ENCODE results near the gene SLC25A12.

SLC25A12 gene

DNA sequence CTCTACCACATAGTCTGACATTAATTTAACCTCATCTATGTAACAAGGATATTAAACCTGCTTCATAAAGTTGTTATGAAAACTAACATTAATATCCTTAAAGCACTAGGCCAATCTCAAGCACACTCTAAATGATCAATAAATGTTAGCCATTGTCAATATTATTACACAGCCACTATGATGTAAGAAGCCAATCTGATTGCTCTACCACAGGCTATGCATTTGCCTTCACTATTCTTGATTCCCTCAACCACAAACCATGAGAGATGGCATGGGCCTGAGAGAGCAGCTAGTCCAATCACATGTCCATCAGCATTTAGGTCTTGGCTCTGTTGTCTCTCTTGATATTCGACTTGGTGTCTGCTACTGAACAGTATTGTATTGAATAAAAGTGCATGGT, 4.2 kb downstream of the SLC25A12 start:
- no peak for DNase-seq (ENCODE audit: low read depth, low spot score)
- no peak overlapping the region for H3K27ac ChIP-seq

DNA sequence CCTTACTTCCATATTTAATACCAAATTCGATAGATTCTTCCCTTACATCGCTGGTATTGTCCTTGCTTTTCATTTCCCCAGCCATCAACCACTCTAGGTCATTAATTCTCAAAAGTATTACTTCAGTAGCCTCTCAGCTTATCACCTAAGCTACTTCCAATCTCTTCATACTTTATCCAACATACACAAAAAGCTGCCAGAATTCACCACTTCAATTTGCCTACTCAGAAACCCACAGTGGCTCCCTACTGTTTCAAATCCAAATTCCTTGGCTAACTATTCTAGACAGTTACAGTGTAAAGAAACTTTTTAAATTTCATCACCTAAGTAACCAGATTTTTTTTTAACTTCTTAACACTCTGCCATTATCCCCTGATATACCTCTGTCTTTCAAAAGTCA, 4.7 kb downstream of the SLC25A12 start:
- no peak overlapping the region for H3K27ac ChIP-seq
- DNase-seq (ENCODE audit: low read depth, low spot score), result no peak

DNA sequence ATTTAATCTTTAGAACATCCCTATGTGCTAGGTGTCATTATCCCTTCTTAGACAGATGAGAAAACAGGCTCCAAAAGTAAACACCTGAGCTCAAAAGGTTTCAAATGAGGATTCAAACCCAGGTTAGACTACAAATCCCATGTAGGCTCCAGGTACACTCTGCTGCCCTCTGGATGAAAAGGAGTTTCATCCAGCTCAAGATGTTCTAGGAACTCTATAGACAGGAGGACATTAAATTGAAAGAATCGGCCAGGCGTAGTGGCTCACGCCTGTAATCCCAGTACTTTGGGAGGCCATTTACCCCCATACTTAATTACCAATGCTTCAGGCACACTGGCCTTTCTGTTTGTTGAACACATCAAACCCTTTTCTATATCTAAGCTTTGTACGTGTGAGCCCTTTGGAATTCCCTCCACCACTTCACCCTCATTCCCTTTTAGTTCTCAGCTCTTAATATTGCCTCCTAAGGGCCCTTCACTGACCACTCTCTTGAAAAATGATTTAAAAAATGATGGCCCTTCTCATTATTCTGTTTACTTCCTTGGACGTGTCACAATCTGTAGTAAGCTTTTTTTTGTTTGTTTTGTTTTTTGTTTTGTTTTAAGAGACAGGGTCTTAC, 10.7 kb downstream of the SLC25A12 start:
- no peak overlapping the region for H3K27ac ChIP-seq
- DNase-seq (ENCODE audit: low read depth, low spot score), result no peak

DNA sequence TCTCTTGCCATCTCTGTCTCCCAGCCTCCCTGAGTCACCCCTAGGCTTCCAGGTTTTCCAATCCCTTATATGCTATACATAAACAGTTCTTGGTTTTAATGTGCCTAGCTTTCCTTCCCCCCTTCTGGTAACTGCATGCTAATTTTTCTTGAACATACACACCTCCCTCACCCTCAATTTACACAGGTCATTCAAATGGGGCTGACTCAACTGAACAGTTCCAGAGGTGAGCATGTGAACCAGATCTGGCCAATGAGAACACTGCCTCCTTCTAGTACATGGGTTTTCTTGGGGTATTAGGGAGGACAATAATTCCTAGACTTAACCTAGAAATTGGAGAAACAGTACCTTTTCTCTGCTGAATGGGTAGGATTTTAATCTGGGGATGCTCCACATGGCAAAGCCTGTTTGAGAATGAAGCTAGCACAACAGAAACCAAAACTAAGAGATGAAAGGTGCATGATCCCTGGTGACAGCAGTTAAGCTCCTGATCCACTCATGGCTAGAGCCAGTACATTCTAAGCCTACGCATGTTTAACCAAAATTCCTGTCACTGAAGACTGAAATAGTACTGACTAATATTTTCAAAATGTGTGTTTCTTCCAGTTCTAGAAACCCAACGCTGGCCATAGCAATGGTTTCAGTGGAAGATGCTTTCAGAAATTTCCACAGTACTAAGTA, 11.8 kb downstream of the SLC25A12 start:
- DNase-seq (ENCODE audit: low read depth, low spot score), result no peak
- H3K27ac ChIP-seq, result no peak overlapping the region

DNA sequence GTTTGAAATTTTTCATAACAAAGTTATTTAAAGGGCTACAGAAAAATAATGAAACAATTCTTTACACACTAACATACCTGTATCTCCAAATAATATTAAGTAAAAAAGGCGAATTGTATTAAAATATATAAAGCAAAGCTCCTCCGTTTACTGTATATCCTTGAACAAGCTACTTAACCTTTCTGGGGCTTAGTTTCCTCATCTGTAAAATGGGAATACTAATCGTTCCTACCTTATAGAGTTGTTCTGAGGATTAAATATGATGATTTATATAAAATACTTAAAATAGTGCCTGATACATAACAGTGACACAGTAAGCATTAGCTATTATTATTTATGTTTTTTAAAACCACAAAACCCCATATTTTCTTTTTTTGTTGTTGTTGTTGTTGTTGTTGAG, 13.3 kb downstream of the SLC25A12 start:
- DNase-seq (ENCODE audit: low read depth, low spot score), result no peak
- H3K27ac ChIP-seq, result no peak overlapping the region

DNA sequence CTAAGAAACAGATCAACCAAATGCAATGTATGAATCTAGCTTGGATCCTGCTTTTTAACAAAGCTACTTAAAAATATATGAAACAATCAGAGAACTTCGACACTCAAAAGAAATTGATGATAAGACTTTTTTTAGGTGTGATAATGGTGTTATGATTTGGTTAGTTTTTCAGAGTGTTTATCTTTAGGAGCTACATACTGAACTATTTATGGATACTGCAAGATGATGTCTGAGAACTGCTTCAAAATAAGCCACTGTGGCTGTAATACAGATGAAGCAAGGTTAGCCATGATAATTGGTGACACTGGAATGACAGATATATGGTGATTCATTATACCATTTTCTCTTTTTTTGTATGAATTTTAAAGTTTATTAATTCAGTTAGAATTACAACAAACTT, 14.2 kb downstream of the SLC25A12 start:
- DNase-seq (ENCODE audit: low read depth, low spot score), result no peak
- H3K27ac ChIP-seq, result no peak overlapping the region

DNA sequence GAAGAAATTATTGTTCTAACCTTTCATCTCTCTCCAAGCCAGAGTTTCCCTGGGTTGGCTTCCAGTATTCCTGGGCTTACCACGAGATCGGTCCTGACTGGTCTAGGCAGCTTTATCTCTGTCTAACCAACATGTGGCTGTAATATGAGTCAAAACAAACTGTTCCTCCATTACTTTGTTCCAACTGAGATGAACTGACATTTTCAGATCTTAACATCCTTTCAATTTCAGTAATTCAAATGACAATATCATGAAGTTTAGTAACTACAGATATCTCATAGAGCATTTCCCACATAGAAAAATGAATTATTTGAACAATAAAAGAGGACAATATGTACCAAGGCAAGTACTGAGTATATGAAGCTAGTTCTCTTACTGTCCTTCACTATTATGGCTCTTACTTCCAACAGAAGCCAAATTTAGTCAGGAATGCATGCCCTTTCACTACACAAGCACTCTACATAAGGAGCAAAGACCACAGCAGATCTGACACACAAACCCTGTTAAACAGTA, 15.5 kb downstream of the SLC25A12 start:
- DNase-seq (ENCODE audit: low read depth, low spot score), result no peak
- H3K27ac ChIP-seq, result peak overlapping the region; percentile 27

DNA sequence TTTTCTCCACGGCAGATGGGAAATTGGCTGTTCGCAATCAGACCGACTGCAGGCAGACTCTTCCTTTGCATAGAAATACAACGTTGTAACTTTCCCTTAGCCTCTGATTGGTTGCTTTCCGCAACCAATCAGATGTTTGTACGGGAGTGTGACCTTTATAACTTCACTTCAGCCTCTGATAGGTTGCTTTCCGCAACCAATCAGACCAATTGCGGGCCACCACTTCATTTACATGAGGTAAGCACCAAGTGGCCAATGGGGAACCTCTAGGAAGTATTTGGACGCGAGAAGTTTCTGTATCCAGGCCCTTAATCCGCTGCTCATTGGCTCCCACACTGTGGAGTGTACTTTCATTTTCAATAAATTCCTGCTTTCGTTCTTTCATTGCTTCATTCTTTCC, 19.1 kb downstream of the SLC25A12 start:
- no peak for DNase-seq (ENCODE audit: low read depth, low spot score)
- no peak overlapping the region for H3K27ac ChIP-seq

DNA sequence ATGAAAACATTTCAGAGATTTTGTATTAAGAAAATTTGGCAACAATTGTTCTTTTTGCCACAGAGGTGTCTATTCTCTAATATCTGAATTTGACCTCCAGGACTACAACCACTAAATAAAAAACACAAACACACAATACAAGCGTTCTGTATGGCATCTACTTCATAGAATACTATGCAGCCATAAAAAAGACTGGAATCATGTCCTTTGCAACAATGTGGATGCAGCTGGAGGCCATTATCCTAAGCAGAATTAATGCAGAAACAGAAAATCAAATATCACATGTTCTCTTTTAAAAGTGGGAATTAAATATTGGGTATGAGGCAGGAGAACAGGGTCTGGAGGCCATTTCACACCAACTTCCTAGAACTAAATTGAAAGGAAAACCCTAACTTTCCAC, 19.5 kb downstream of the SLC25A12 start:
- DNase-seq (ENCODE audit: low read depth, low spot score), result no peak
- H3K27ac ChIP-seq, result no peak overlapping the region

DNA sequence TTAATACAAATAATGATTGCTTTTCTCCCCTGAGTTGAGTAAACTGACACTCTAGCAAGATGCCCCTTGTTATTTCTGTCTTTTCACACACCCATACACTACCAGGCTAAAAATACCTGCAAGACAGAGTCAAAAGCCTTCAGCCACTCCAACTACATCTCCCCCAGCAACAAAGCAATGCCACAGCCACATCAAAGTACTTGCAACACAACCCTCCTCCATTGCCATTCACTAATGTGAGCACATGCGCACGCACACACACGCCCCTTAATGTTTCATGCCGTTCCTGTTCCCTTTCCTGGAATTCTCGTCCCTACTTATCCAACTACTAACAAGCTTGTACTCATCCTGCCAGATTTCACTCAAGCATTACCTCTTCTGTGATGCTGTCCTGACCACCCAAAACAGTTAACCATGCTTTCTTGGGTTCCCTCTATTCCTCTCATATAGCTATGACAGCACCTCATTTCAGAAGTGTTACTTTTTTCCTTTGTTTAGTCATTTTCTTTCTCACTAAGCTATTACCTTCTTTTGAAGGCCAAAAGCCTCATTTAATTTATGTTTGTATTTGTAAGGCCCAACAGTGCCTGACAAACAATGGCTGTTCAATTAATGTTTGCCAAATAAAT, 29.6 kb downstream of the SLC25A12 start:
- no peak overlapping the region for H3K27ac ChIP-seq
- no peak for DNase-seq (ENCODE audit: low read depth, low spot score)

DNA sequence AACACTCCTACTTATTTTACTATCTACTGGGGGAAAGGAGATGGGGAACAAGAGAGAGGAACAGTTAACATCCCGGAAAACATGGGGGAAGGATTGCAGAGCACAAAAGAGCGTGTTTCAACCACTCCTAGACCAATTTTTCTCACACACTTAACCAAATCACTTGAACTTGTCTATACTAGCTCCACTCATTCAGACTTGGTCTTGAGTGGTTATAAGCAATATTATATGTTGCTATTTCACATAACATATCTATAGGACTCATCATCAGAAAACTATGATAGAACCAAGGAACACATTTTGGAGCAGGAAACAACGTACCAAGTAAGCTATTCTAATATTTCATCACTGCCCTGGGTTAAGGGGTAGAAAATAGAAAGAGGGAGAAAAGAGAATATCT, 31.5 kb downstream of the SLC25A12 start:
- no peak for DNase-seq (ENCODE audit: low read depth, low spot score)
- no peak overlapping the region for H3K27ac ChIP-seq

DNA sequence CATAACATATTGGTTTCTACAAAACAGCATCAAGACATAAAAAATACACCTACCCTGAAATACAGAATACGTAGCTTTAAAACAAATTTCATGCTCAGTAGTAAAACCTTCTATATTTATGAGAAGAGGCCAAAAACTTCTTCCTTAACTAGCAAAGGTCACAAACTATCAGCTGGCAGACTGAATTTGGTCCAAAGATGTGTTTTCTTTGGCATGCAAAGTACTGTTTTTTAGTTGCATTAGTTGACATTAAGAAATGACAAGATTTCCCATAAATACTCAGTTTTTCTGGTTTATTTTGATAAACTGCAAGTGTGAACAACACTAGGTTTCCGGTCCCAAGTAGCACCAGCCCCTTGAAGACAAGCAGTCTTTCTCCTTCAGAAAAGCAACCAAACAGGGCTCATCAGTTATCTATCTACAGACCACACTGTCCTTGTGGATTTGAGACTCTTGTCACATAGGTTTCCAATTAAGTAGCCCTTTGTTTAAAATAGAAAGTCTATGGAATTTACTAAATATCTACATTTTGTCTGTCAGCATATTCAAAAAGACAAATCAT, 35.6 kb downstream of the SLC25A12 start:
- no peak overlapping the region for H3K27ac ChIP-seq
- no peak for DNase-seq (ENCODE audit: low read depth, low spot score)

DNA sequence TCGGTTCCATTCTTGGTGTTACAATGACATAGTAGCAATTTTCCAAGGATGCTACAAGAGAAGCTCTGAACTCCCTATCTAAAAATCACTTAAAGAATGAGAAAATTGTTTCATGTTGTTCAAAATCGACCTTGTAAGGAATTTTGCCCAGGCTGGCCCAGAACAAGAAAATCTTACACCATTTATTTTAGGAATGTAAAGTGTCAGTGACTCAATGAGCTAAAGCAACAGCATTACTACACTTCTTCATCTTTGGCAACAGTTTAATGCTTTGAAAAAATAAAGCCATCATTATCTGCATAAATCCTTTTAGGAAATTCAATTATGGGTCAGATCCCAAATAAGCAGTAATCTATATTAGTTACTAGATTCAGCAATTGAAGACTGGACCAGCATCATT, 38.6 kb downstream of the SLC25A12 start:
- no peak for DNase-seq (ENCODE audit: low read depth, low spot score)
- H3K27ac ChIP-seq, result no peak overlapping the region

DNA sequence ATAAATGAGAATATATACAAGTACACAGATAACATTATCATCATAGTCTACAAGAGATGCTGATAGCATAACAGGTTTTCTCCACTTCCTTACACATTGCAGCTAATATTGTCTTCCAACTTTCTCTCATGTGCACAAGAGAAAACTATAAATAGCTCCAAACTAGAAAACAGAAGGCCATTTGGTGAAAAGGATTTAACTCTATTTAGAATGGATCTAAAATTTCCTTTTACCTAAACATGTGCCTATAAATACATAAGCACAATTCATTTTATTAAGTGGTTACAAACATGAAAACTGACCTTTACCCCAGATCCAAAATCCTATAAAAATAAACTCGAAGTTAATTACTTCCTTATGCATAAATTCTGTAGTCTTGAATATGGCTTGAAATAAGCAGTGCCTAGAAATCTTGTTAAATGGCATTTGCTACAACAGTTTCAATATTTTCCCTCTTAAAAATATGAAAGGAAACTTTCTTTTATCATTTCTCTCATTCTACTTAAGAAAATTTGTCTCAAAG, 41.6 kb downstream of the SLC25A12 start:
- no peak for DNase-seq (ENCODE audit: low read depth, low spot score)
- no peak overlapping the region for H3K27ac ChIP-seq

DNA sequence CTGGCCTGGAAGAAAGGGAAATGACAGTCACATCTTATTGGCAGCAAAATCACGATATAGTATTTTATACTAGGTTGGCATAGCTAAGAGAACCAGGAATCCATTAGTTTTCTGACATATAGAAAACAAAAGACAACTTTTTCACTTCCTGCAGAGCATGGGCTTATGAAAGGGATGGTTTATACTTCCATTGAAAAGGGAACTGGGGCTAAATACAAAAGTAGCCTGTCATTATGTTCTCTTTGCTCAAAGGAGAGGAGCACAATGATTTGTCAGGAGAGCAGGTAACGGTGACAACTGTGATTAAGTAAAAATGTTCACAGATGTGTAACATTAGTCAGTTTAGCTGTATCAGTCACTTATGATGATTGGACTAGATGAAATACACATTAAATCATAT, 46.4 kb downstream of the SLC25A12 start:
- no peak for DNase-seq (ENCODE audit: low read depth, low spot score)
- H3K27ac ChIP-seq, result no peak overlapping the region

DNA sequence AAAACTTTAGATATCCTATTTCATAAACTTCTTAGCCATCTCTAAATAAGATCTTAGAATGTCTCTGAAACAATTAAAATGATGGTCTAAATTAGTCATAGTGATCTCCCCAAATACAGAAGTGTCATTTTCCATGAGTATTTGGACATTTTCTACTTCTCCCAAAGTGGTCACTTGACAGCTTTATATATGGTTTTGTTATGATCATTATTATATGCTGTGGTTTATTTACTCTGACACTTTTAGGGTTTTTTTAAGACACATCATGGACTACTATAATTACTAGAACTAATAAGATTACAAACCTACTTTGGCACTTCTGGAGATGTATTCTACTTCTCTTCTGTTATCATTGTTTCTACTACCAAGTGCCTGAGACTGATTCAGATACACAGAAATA, 47.1 kb downstream of the SLC25A12 start:
- no peak for DNase-seq (ENCODE audit: low read depth, low spot score)
- no peak overlapping the region for H3K27ac ChIP-seq

DNA sequence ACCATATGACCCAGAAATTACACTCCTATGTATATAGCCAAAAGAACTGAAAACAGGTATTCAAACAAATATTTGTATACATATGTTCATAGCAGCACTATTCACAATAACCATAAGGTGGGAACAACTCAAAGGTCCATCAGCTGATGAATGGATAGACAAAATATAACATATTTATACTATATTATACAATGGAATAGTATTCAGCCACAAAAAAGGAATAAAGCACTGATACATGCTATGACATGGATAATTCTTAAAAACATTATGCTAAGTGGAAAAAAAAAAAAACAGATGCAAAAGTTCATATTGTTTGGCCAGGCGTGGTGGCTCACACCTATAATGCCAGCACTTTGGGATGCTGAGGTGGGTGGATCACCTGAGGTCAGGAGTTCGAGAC, 52.0 kb downstream of the SLC25A12 start:
- H3K27ac ChIP-seq, result no peak overlapping the region
- no peak for DNase-seq (ENCODE audit: low read depth, low spot score)

DNA sequence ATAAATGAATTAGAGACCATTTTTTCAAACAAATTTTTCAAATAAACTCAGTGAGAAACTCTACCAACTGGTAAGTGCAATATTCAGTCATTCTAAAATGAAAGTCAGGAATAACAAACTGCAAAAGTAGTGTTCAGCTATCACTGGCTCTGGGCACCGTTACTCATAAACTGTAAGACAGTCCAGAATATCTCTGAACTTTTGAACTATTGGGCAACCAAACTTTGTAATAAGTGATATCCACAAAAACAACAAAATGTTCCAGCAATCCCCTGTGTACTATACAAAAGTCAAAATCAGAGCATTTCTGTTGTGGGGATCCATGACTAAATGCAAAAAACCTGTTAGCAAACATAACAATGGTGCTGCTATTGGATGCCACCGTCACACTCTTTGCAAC, 56.3 kb downstream of the SLC25A12 start:
- DNase-seq (ENCODE audit: low read depth, low spot score), result no peak
- H3K27ac ChIP-seq, result no peak overlapping the region

DNA sequence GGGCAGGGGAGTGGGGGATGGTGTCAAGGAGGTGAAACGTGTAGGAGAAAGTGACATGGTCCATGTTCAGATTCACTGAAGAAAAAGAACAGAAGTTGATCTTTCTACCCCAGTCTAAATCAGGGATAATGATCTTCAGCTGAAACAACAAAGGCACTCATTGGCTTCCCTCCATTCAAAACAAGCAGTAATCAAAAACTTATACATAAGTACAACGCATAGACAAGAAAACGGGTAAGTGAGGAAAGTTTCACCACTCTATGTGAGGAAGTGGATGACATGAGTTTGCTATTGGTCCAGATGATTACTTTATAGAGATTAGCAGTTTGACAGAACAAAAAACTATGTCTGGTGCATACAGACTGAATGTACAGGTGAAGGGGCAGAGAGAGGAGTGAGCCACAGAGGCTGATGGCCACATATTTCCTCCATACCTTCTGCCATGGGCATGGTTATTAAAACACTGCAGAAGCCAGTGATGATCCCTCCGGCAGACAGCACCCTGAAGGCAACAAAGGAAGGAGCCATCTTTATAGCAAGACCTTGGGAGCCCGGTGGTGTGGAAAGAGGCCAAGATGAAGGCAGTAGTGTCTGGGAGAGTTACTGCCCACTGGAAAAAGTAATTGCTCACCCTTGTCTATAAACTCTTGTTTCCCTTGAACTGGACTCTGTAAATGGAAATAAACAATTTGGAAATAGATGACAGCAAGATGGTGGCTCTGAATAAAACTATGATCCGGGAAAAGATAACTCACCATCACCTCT, 57.7 kb downstream of the SLC25A12 start:
- no peak overlapping the region for H3K27ac ChIP-seq
- no peak for DNase-seq (ENCODE audit: low read depth, low spot score)

DNA sequence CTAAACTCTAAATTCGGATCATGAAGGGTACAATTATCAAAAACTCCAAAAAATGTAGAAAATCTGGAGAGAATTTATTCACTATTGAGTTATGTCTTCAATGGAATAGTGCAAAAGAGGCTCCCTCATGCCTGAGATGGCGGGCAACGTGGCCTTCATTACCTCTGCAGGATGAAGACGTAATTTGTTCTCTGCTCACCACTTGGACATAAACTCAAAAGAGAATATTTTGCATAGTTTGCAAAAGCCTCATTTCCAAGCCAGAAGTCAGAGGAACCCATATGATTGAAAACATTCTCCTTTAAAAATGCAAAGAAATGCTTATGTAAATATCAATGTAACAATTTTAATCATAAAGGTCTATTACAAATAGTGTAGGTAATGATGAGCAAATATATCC, 58.7 kb downstream of the SLC25A12 start:
- no peak for DNase-seq (ENCODE audit: low read depth, low spot score)
- no peak overlapping the region for H3K27ac ChIP-seq
